Measurements from ENCODE around the gene APOA1. TPM values are rescaled to one million over a fixed set of nuclear protein-coding genes. Genes with fewer than 3 reads are reported as not detected.

APOA1 gene
- not detected in 2 replicates for total RNA-seq

DNA sequence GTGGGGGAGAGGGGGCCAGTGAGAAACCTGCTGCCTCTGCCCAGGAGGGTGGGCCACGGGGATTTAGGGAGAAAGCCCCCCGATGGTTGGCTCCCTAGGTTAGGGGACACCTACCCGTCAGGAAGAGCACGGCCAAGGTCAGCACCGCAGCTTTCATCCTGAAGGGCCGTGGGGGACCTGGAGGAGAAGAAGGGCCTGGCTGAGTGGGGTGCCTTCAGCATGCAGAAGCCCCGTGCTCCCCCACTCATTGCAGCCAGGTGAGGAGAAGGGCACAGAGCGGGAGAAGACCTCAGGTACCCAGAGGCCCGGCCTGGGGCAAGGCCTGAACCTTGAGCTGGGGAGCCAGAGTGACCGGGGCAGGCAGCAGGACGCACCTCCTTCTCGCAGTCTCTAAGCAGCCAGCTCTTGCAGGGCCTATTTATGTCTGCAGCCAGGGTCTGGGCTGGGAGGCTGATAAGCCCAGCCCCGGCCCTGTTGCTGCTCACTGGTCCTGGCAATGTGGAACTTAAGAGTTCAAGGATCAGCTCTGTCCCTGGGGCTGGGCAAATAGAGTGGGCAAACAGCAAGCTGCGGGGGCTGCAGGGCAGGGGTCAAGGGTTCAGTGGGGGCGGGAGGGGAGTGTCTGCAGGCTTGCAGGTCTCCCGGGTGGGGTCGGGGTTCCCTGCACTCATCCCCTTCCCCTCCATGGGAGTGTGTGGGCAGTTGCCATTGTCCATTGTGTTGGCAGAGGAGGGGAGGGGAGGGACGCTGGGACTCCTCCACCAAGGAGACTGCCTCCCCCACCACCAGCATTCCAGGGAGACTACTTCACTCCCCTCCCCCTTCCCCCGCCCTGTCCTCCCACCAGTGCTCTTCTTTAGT is at the start of gene APOA1:
TSS of gene APOA1 (minus strand) at position 392 of the 861 bp plus-strand sequence. CDS start at position 157, 235 bp downstream.

DNA sequence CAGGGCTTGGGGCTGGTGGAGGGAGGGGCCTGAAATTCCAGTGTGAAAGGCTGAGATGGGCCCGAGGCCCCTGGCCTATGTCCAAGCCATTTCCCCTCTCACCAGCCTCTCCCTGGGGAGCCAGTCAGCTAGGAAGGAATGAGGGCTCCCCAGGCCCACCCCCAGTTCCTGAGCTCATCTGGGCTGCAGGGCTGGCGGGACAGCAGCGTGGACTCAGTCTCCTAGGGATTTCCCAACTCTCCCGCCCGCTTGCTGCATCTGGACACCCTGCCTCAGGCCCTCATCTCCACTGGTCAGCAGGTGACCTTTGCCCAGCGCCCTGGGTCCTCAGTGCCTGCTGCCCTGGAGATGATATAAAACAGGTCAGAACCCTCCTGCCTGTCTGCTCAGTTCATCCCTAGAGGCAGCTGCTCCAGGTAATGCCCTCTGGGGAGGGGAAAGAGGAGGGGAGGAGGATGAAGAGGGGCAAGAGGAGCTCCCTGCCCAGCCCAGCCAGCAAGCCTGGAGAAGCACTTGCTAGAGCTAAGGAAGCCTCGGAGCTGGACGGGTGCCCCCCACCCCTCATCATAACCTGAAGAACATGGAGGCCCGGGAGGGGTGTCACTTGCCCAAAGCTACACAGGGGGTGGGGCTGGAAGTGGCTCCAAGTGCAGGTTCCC is 7.8 kb downstream of the APOA1 start, which contains the start of gene APOC3:
TSS of gene APOC3 (plus strand) at position 383 of the 659 bp plus-strand sequence. CDS start 676 bp downstream, outside the sequence.

DNA sequence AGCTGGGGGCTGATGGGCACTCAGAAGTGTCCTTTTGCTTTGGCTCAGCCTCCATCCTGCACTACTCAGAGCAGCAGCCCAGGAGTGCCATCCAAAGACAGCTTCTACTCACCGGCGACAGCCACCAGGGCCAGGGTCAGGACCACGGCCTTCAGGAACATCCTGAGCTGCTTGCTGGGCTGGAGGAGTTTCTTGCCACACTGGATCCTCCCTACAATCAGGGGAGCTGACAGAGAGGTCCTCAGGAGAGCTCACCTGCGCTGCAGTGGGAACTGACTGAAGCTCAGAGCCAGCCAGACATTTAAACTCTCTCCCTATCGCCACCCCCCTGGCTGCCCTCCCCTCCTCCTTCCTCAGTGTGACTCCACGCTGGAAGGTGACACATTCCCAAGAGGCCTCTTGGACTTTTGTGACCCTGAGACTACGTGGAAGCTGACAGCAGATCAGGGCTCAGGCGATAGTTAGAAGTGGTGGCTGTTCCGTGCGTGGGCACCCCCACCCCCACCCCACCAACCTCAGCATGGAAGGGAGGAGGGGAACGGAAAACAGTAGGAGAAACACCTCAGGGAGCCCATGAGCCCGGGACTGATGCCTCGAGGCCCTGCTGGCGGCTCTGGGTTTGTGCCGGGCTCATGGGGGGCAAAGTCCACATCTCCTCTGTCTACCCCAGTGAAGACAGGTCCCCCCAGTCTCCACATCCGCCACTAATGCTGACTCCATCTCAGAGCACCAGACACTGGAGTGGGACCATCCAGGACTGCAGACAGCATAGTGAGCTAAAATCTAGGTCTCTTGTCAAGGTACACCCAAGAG is 14.2 kb downstream of the APOA1 start, which contains the start of gene APOA4:
TSS of gene APOA4 (minus strand) at position 274 of the 813 bp plus-strand sequence. CDS start at position 161, 113 bp downstream.

DNA sequence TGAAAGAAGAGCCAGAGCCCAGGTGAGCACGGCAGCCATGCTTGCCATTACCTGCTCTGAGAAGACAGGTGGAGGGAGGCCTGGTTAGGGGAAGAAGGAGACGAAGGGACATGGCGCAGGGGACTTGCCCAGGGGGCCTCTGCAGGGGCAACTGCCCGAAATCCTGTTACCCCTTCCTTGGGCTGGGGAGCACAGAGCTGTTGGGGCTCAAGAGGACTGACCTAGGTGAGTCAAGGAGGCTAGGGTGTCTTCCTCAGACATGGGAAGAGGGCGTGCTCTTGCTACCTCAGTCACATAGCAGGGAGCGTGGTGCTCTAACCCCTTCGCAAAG is 45.6 kb downstream of the APOA1 start, which contains the start of gene APOA5:
TSS of gene APOA5 (minus strand) at position 67 of the 331 bp plus-strand sequence. CDS start at position 48, 19 bp downstream.

DNA sequence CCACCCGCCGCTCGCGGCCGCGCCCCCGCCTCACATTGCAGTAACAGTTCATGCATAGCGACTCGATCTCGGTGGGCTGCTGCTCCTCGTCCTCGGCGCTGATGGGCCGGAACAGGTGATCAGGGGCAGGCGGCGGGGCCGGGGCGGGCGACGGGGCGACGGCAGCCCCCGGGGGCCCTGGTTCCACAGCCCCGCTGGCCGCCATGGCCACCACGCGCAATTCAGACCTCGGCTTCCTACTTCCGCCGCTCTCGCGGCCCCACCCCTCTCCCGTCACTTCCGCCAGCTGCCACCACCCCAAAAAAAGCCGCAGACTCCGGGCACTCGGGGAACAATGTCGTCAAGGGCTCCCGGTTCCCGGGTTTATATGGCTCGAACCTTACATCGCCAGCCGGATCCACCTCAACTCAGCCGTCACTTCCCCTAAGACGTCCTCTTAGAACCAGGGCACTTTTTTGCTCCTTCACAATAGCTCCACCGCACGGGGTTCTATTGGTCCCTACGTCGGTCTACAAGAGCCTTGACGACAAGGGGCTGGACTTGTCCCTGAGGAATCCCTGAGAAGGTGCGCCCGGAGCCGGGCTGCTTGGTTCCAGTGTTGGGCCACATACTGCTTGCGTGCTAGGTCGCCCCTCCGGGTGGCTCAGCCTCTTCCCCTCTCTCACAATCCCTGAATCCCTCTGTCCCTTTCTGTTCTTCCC is 49.5 kb downstream of the APOA1 start, which contains the start of gene ZPR1:
TSS of gene ZPR1 (minus strand) at position 238 of the 701 bp plus-strand sequence. CDS start at position 205, 33 bp downstream.

Other genes with a start within 250 kb of the APOA1 start
- 17.5 and 22.3 TPM in 2 replicates for gene BUD13, start 64.6 kb downstream of the APOA1 start, total RNA-seq
- 44.8 and 45.8 TPM in 2 replicates for gene ZPR1, start 49.6 kb downstream of the APOA1 start, total RNA-seq
- gene APOA5, start 45.7 kb downstream of the APOA1 start, total RNA-seq, result not detected in 2 replicates
- not detected in 2 replicates for gene APOA4, start 14.3 kb downstream of the APOA1 start, total RNA-seq
- gene APOC3, start 7.7 kb downstream of the APOA1 start, total RNA-seq, result not detected in 2 replicates

All from epithelial cell of umbilical artery (primary cell).